Endothelial cell of umbilical vein (primary cell): Measurements from ENCODE around the gene GRB14. TPM values are rescaled to one million over a fixed set of nuclear protein-coding genes. Genes with fewer than 3 reads are reported as not detected.
A peak's percentile ranks its signal among the peaks of the same experiment; 100 is the strongest.

Experiments
- BruUV-seq: library from RNA; stranded (reverse); fragments of 400-500 nt; replicated peaks from 2 replicates; lab custom pipeline; 2021; lab: Mats Ljungman, UMichigan
- CTCF ChIA-PET: fragments of 300-600, 350-600 bp; sonication (Branson Sonifier 250); formaldehyde crosslinking; loops from one replicate; lab custom pipeline; 2021; ENCODE audit warnings: antibody characterized with exemption, inconsistent platforms; lab: Charles Lee
- POLR2A ChIA-PET: fragments of 300-600, 350-600 bp; sonication (Branson Sonifier 250); formaldehyde crosslinking; loops from one replicate; lab custom pipeline; 2021; ENCODE audit warnings: antibody characterized with exemption, inconsistent platforms; lab: Charles Lee
- DNase-seq: peaks from one replicate; pipeline ENCODE4 v3.0.0-alpha.2; 2011; ENCODE audit warnings: low read depth, low spot score
- FAIRE-seq: peaks from 2 replicates; lab custom pipeline; 2011; peaks lifted over from hg19 to GRCh38; lab: Jason Lieb, UNC
- H2AFZ ChIP-seq: 2 replicates; pipeline ENCODE4 v1.6.0; 2012; ENCODE audit warnings: low read depth, low read length, control low read depth, inconsistent platforms
- H3K27ac ChIP-seq: 2 replicates; pipeline ENCODE4 v1.5.1; 2011; ENCODE audit warnings: low read depth, mild to moderate bottlenecking, control low read depth, low read length, moderate library complexity; ENCODE audit not compliant: insufficient read depth
- H3K27me3 ChIP-seq, 2 experiments: 2 replicates each; pipeline versions ENCODE4 v1.6.0 to v1.6.1; 2011; ENCODE audit warnings: low read length in 2 of 2, mixed read lengths in 1 of 2; ENCODE audit not compliant: control insufficient read depth in 2 of 2, insufficient read depth in 2 of 2
- H3K36me3 ChIP-seq, 2 experiments: 2 replicates in 1 of 2; 3 replicates in 1 of 2; pipeline ENCODE4 v1.5.1; 2011; ENCODE audit warnings: low read length in 2 of 2, mild to moderate bottlenecking in 1 of 2, moderate library complexity in 1 of 2; ENCODE audit not compliant: control insufficient read depth in 2 of 2, insufficient read depth in 2 of 2; ENCODE audit errors: extremely low read depth in 1 of 2
- H3K4me1 ChIP-seq: 3 replicates; pipeline ENCODE4 v1.5.1; 2011; ENCODE audit warnings: mild to moderate bottlenecking, low read length; ENCODE audit not compliant: control insufficient read depth, insufficient read depth; ENCODE audit errors: extremely low read depth
- H3K4me2 ChIP-seq: 2 replicates; pipeline ENCODE4 v1.6.1; 2011; ENCODE audit warnings: low read length, control low read depth, mixed read lengths; ENCODE audit not compliant: insufficient read depth
- H3K4me3 ChIP-seq, 3 experiments: fragments of 200-600 bp in 1 of 3; sonication (generic), shearing (Covaris generic) in 1 of 3; replicated peaks in 1 of 3; 2 replicates each; pipeline ENCODE4 v1.5.1; 2011 to 2016; ENCODE audit warnings: control low read depth in 3 of 3, low read length in 3 of 3, mild to moderate bottlenecking in 2 of 3, inconsistent platforms in 1 of 3, low read depth in 1 of 3, moderate library complexity in 1 of 3; ENCODE audit not compliant: insufficient read depth in 1 of 3
- H3K79me2 ChIP-seq: 2 replicates; pipeline ENCODE4 v1.6.0; 2012; ENCODE audit warnings: low read length, inconsistent platforms; ENCODE audit not compliant: control insufficient read depth, insufficient read depth
- H3K9ac ChIP-seq: replicated peaks from 2 replicates; pipeline ENCODE3; 2011; ENCODE audit warnings: low read length, control low read depth; ENCODE audit not compliant: insufficient read depth; ENCODE audit errors: extremely low read depth
- H3K9me1 ChIP-seq: replicated peaks from 3 replicates; pipeline ENCODE4 v1.6.0; 2011; ENCODE audit warnings: mild to moderate bottlenecking, low read length; ENCODE audit not compliant: control insufficient read depth, insufficient read depth; ENCODE audit errors: extremely low read depth
- H3K9me3 ChIP-seq: replicated peaks from 2 replicates; pipeline ENCODE4 v1.5.1; 2012; ENCODE audit warnings: low read length, inconsistent platforms; ENCODE audit not compliant: control insufficient read depth, insufficient read depth
- H4K20me1 ChIP-seq: replicated peaks from 2 replicates; pipeline ENCODE3; 2011; ENCODE audit warnings: mild to moderate bottlenecking, low read length; ENCODE audit not compliant: control insufficient read depth, insufficient read depth; ENCODE audit errors: extremely low read depth
- EZH2 ChIP-seq: IDR thresholded peaks from 2 replicates; pipeline ENCODE4 v1.6.1; 2012; ENCODE audit warnings: borderline replicate concordance, low read depth, mild to moderate bottlenecking, moderate library complexity, low read length, inconsistent platforms; ENCODE audit not compliant: severe bottlenecking
- FOS ChIP-seq: IDR thresholded peaks from 2 replicates; pipeline ENCODE4 v1.6.1; 2011; ENCODE audit warnings: mild to moderate bottlenecking, low read length, moderate library complexity, borderline replicate concordance; ENCODE audit not compliant: insufficient read depth
- GATA2 ChIP-seq: IDR thresholded peaks from 2 replicates; pipeline ENCODE4 v1.7.0; 2011; ENCODE audit warnings: low read depth, mild to moderate bottlenecking, moderate library complexity, mixed read lengths, low read length; ENCODE audit not compliant: insufficient read length, insufficient read depth
- JUN ChIP-seq: IDR thresholded peaks from 2 replicates; pipeline ENCODE4 v1.6.1; 2011; ENCODE audit warnings: borderline replicate concordance, low read depth; ENCODE audit not compliant: insufficient read length, insufficient read depth
- MAX ChIP-seq: IDR thresholded peaks from 2 replicates; pipeline ENCODE4 v1.6.1; 2011; ENCODE audit not compliant: insufficient read depth, insufficient read length
- MYC ChIP-seq: IDR thresholded peaks from one replicate; pipeline ENCODE4 v1.6.1; 2011; ENCODE audit warnings: mild to moderate bottlenecking, low read depth, low read length
- POLR2A ChIP-seq: IDR thresholded peaks from 2 replicates; pipeline ENCODE4 v1.6.1; 2012; ENCODE audit warnings: low read depth, mild to moderate bottlenecking, control low read depth, low read length
- POLR2AphosphoS5 ChIP-seq: IDR thresholded peaks from 2 replicates; pipeline ENCODE4 v1.6.1; 2012; ENCODE audit warnings: low read depth, mild to moderate bottlenecking, control low read depth, low read length, moderate library complexity; ENCODE audit not compliant: insufficient read depth
- dilution Hi-C: fragments of 300-500 bp; cut with MboI; formaldehyde crosslinking; loops from one replicate; pipeline ENCODE4 v1.15.0; 2019; ENCODE audit warnings: low sequenced_read_pairs; ENCODE audit not compliant: extremely low pct_ligation_motif_present
- intact Hi-C: fragments of 100-400 bp; cut with micrococcal nuclease; formaldehyde crosslinking; loops from one replicate; pipeline ENCODE4 v1.10.0; 2022
- polyA plus RNA-seq, 4 experiments: library from polyadenylated mRNA; depleted of rRNA in 3 of 4; stranded (reverse) in 3 of 4; unstranded in 1 of 4; fragments of >200 nt; gene quantifications; 2 replicates each; pipeline versions ENCODE4 v1.2.1 to v1.2.3, GENCODE V29; 2011 to 2012; ENCODE audit warnings: missing spikeins in 1 of 4
- total RNA-seq: library from RNA; stranded (reverse); gene quantifications from 2 replicates; pipeline ENCODE4 v1.2.3, GENCODE V29; 2021
- TF ChIP-seq, protein P1 (sequence below), 2 donors: IDR thresholded peaks; 1 replicate in 1 of 2; 2 replicates in 1 of 2; pipeline ENCODE4 v1.5.1; 2011; ENCODE audit warnings: low read length in 2 of 2, mild to moderate bottlenecking in 2 of 2, moderate library complexity in 2 of 2, control low read depth in 1 of 2, inconsistent platforms in 1 of 2, low read depth in 1 of 2; ENCODE audit not compliant: insufficient read depth in 1 of 2; ENCODE audit errors: extremely low read depth in 1 of 2

The GRB14 gene
- total and polyA plus RNA-seq, 2 donors (not counting 3 experiments of a cell fraction or from before 2014, with no cell fraction given), result 3.0 to 10.3 TPM

DNA sequence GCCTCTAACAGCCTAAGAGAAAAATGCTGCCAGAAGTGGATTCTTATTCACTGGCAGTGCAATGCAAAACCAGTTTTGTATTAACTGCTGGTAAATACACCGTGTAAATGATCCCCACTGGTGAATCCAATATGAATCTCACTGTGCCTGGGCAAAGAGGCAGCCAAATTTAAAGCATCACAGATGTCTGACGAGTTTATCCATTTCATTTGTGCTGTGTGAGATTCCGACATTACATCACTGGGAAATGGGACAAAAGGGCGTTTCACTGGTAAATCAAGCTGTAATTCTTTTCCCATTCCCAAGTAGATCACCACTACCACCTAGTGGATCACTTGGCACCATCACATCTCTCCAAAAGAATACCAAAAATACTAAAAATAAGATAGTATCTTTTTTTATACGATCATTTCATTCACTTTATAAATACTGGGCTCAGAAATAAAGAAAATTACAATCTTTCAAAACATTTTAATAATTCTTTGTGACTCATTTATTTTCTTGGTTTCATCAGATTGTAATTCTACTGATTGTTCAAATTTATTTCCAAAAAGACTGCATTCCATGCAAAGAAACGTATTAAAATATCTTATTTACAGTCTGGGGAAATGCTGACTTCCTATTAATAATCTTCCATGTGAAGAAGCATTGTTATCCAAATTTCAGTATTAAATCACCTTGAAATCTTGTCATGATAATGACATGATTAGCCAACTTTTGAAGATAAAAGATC, 125.6 kb downstream of the GRB14 start:
- DNase-seq, result peak; percentile 44
- Histone ChIP-seq H3K9me3 (no peaks in the 10 kb centered on the region), H3K36me3 (no peaks in the 10 kb centered on the region), H3K27ac (no peak overlapping the region), H3K9ac (no peak overlapping the region), H3K4me1 (peaks cover 7% of the 10 kb centered on the region), H3K9me1 (no peaks in the 10 kb centered on the region), H3K79me2 (no peaks in the 10 kb centered on the region), H4K20me1 (no peaks in the 10 kb centered on the region), H3K27me3 (no peaks in the 10 kb centered on the region), H3K4me3 (no peak overlapping the region), H3K4me2 (no peak overlapping the region), H2AFZ (no peak overlapping the region)
- intact Hi-C loops (loop anchor here (1.0 to 10.0 kb wide), 6 partner anchors 435 to 1605 kb away; no protein-coding TSS in a partner anchor), dilution Hi-C loops (no loop called here)
- BruUV-seq, result no TSS peak
- TF ChIP-seq POLR2A, result no peak
- TF ChIP-seq, protein P1, sequence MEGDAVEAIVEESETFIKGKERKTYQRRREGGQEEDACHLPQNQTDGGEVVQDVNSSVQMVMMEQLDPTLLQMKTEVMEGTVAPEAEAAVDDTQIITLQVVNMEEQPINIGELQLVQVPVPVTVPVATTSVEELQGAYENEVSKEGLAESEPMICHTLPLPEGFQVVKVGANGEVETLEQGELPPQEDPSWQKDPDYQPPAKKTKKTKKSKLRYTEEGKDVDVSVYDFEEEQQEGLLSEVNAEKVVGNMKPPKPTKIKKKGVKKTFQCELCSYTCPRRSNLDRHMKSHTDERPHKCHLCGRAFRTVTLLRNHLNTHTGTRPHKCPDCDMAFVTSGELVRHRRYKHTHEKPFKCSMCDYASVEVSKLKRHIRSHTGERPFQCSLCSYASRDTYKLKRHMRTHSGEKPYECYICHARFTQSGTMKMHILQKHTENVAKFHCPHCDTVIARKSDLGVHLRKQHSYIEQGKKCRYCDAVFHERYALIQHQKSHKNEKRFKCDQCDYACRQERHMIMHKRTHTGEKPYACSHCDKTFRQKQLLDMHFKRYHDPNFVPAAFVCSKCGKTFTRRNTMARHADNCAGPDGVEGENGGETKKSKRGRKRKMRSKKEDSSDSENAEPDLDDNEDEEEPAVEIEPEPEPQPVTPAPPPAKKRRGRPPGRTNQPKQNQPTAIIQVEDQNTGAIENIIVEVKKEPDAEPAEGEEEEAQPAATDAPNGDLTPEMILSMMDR (IDR thresholded peaks at IDR 0.05; ENCODE audit: extremely low read depth in 1 of 2, insufficient read depth in 1 of 2, low read depth in 1 of 2, low read length in 2 of 2), result peak; percentile 34 to 41
- ChIA-PET CTCF (interaction anchor here (0.7 to 4.7 kb wide), 19 partner anchors 9 to 1604 kb away, joined by 3 to 52 read pairs (median 4); no protein-coding TSS in a partner anchor), POLR2A (no interaction called here)
- peak; percentile 63 for FAIRE-seq

GRCh38 chr2:164485541-164485940, 135.7 kb downstream of the GRB14 start:
- dilution Hi-C loops, result no loop called here
- CTCF ChIA-PET, result interaction anchor here (0.6 to 1.5 kb wide), 2 partner anchors 10 to 42 kb away, joined by 3 to 4 read pairs; no protein-coding TSS in a partner anchor

More at GRCh38 chr2:164485541-164485940, 135.7 kb downstream of the GRB14 start:
- FAIRE-seq, result no peak
- TF ChIP-seq, protein P1 (IDR thresholded peaks at IDR 0.05; ENCODE audit: extremely low read depth in 1 of 2, insufficient read depth in 1 of 2, low read depth in 1 of 2, low read length in 2 of 2), result no peak
- TF ChIP-seq EZH2 (no peak), MAX (no peak), POLR2AphosphoS5 (no peak), MYC (no peak), FOS (no peak), JUN (no peak), GATA2 (no peak), POLR2A (no peak)
- no peak overlapping the region for H2AFZ ChIP-seq
- intact Hi-C loops, result no loop called here
- no peaks in the 10 kb centered on the region for H3K9me3 ChIP-seq
- H3K4me3 ChIP-seq, result no peak overlapping the region
- no peaks in the 10 kb centered on the region for H3K79me2 ChIP-seq
- DNase-seq, result no peak
- BruUV-seq, result no TSS peak
- H3K27ac ChIP-seq, result no peak overlapping the region
- H4K20me1 ChIP-seq, result no peaks in the 10 kb centered on the region
- no peak overlapping the region for H3K9ac ChIP-seq
- POLR2A ChIA-PET, result no interaction called here
- H3K27me3 ChIP-seq, result no peaks in the 10 kb centered on the region
- H3K4me2 ChIP-seq, result no peak overlapping the region
- no peaks in the 10 kb centered on the region for H3K9me1 ChIP-seq
- no peaks in the 10 kb centered on the region for H3K36me3 ChIP-seq
- H3K4me1 ChIP-seq, result no peaks in the 10 kb centered on the region
